ENCODE results near the gene IL16. TPM values are rescaled to one million over a fixed set of nuclear protein-coding genes. Genes with fewer than 3 reads are reported as not detected.
A peak's percentile ranks its signal among the peaks of the same experiment; 100 is the strongest.

IL16 gene
- total and polyA plus RNA-seq, 9 of the 15 experiments (the other 6 are each of a cell fraction or from before 2014, with no cell fraction given): 1.4 to 18.8 (median 10.6) TPM

DNA sequence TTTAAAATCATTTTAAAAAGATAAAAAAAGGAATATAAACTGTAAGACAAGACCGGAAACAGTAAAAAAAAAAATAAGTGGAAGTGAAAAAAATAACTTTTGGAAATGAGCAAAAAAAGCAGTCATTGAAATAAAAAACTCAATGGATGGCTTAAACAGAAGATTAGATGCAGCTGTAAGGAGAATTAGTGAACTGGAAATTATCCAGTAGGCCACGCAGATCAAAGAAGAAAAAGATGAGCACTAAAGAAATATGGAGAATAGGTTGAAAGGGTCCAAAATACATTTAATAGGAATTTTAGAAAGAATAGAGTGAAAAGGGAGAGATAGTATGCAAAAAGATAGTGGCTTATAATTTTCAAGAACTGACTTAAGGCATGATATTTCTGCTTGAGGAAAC, 80.3 kb downstream of the IL16 start:
- no peak overlapping the region for H3K27ac ChIP-seq (ENCODE audit: extremely low read depth, low read depth, low read length)
- no peak overlapping the region for H2AFZ ChIP-seq (ENCODE audit: low read depth, low read length)
- H3K9ac ChIP-seq (ENCODE audit: insufficient read depth in 1 of 2, low read depth in 2 of 2, low read length in 2 of 2): no peak overlapping the region
- FAIRE-seq: no peak
- TF ChIP-seq CBX3 (IDR thresholded peaks at IDR 0.05; ENCODE audit: borderline replicate concordance in 1 of 2, low read length in 2 of 2): 0 out of 3 replicates have a peak, but pooled peaks of 1 of the 2 experiments have one; percentile 22
- TF ChIP-seq NRF1 (conservative IDR thresholded peaks at IDR 0.05 in 1 of 2, IDR thresholded peaks at IDR 0.05 in 1 of 2): no peak
- no peaks in the 10 kb centered on the region for H3K9me1 ChIP-seq (ENCODE audit: control insufficient read depth, insufficient read depth, low read length)
- no peaks in the 10 kb centered on the region for H3K36me3 ChIP-seq (ENCODE audit: control insufficient read depth, insufficient read depth, low read length)
- DNase-seq (ENCODE audit: extremely low read depth in 1 of 4, low spot score in 3 of 4): no peak
- ChIA-PET CTCF (ENCODE audit: low intra/inter-chr PET ratio) (no interaction called here), POLR2A (interaction anchor here (0.6 kb wide), 2 partner anchors 269 to 299 kb away, joined by 3 to 6 read pairs; no protein-coding TSS in a partner anchor)
- H3K4me1 ChIP-seq (replicated peaks in 1 of 2; ENCODE audit: control insufficient read depth in 2 of 2, insufficient read depth in 2 of 2, low read length in 2 of 2): no peaks in the 10 kb centered on the region; a peak in 1 of 5 replicates
- no TSS peak for BruUV-seq (replicated peaks)
- H3K79me2 ChIP-seq (ENCODE audit: control insufficient read depth, insufficient read depth, low read length): no peaks in the 10 kb centered on the region
- H3K4me3 ChIP-seq: no peak overlapping the region
- H3K9me3 ChIP-seq (replicated peaks; ENCODE audit: control insufficient read depth, insufficient read depth, low read depth, low read length): no peaks in the 10 kb centered on the region
- H3K27me3 ChIP-seq (ENCODE audit: control insufficient read depth in 2 of 2, insufficient read depth in 2 of 2, low read length in 2 of 2): no peaks in the 10 kb centered on the region
- WGBS (ENCODE audit: insufficient coverage, low coverage, missing lambda C conversion rate): 40% methylated on average over 2 of the region's 2 CpGs
- no peak overlapping the region for H3K4me2 ChIP-seq (ENCODE audit: insufficient read depth, low read length)
- intact Hi-C loops (cut with micrococcal nuclease) (loop anchor here (10.0 kb wide), 2 partner anchors 198 to 658 kb away; no protein-coding TSS in a partner anchor), in situ Hi-C loops (cut with MboI) (no loop called here)
- ATAC-seq: no peak
- no peaks in the 10 kb centered on the region for H4K20me1 ChIP-seq (replicated peaks; ENCODE audit: control insufficient read depth, insufficient read depth, low read length)

DNA sequence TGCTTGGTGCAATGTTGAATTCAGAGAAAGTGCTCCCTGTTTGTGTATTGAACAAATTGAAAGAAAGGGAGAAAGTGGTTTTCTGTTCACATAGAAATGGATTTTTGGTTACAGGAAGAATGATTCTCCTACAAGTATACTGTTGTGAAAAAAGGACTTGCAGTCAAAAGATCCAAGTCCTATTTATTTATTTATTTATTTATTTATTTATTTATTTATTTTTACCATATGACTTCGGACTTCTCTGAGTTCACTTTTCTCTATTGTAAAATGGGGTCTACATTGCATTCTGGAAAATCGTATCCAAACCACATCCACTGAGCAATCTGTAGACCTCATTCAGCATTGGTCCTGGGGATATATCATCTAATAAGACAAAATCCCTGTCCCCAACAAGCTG, 81.2 kb downstream of the IL16 start:
- FAIRE-seq (no peak), DNase-seq (ENCODE audit: extremely low read depth in 1 of 4, low spot score in 3 of 4) (no peak), ATAC-seq (no peak)
- no peak overlapping the region for H3K9ac ChIP-seq (ENCODE audit: insufficient read depth in 1 of 2, low read depth in 2 of 2, low read length in 2 of 2)
- H2AFZ ChIP-seq (ENCODE audit: low read depth, low read length): no peak overlapping the region
- H3K9me3 ChIP-seq (replicated peaks; ENCODE audit: control insufficient read depth, insufficient read depth, low read depth, low read length): no peaks in the 10 kb centered on the region
- H3K27ac ChIP-seq (ENCODE audit: extremely low read depth, low read depth, low read length): no peak overlapping the region
- no peak overlapping the region for H3K4me3 ChIP-seq
- no peaks in the 10 kb centered on the region for H3K79me2 ChIP-seq (ENCODE audit: control insufficient read depth, insufficient read depth, low read length)
- H3K4me1 ChIP-seq (replicated peaks in 1 of 2; ENCODE audit: control insufficient read depth in 2 of 2, insufficient read depth in 2 of 2, low read length in 2 of 2): no peaks in the 10 kb centered on the region; a peak in 1 of 5 replicates
- H3K36me3 ChIP-seq (ENCODE audit: control insufficient read depth, insufficient read depth, low read length): no peaks in the 10 kb centered on the region
- BruUV-seq (replicated peaks): no TSS peak
- POLR2A ChIA-PET: no interaction called here
- H3K4me2 ChIP-seq (ENCODE audit: insufficient read depth, low read length): no peak overlapping the region
- TF ChIP-seq RAD21 (CRISPR knock-in tag; conservative IDR thresholded peaks at IDR 0.05 in 1 of 2, IDR thresholded peaks at IDR 0.05 in 1 of 2) (no peak), NFIX (CRISPR knock-in tag; IDR thresholded peaks at IDR 0.05; ENCODE audit: low read depth) (no peak), CHD2 (IDR thresholded peaks at IDR 0.05; ENCODE audit: low read depth, low read length) (no peak), KLF16 (IDR thresholded peaks at IDR 0.05) (no peak)
- H3K9me1 ChIP-seq (ENCODE audit: control insufficient read depth, insufficient read depth, low read length): no peaks in the 10 kb centered on the region
- in situ Hi-C loops (cut with MboI): no loop called here
- no peaks in the 10 kb centered on the region for H3K27me3 ChIP-seq (ENCODE audit: control insufficient read depth in 2 of 2, insufficient read depth in 2 of 2, low read length in 2 of 2)
- intact Hi-C loops (cut with micrococcal nuclease): loop anchor here (10.0 kb wide), 2 partner anchors 197 to 657 kb away; no protein-coding TSS in a partner anchor
- H4K20me1 ChIP-seq (replicated peaks; ENCODE audit: control insufficient read depth, insufficient read depth, low read length): no peaks in the 10 kb centered on the region
- WGBS (ENCODE audit: insufficient coverage, low coverage, missing lambda C conversion rate): 42% methylated on average over 2 of the region's 2 CpGs
- CTCF ChIA-PET (ENCODE audit: low intra/inter-chr PET ratio): no interaction called here
